Keratinocyte (primary cell): ENCODE measurements around the gene STK17A.

ENCODE experiments used
- CTCF ChIP-seq, 3 experiments: IDR thresholded peaks in 1 of 3; conservative IDR thresholded peaks in 1 of 3; optimal IDR thresholded peaks in 1 of 3; 2 replicates in 2 of 3; 3 replicates in 1 of 3; pipeline versions ENCODE3 to v1.5.1; 2011; ENCODE audit warnings: low read length in 3 of 3, mild to moderate bottlenecking in 3 of 3, moderate library complexity in 2 of 3, control low read depth in 1 of 3, inconsistent platforms in 1 of 3; ENCODE audit not compliant: insufficient read depth in 2 of 3; ENCODE audit errors: extremely low read depth in 1 of 3
- EZH2 ChIP-seq: IDR thresholded peaks from one replicate; pipeline ENCODE4 v1.6.1; 2012; ENCODE audit warnings: inconsistent platforms, mild to moderate bottlenecking, low read length, moderate library complexity

GRCh38 chr7:43664681-43665080 is 81.8 kb downstream of the STK17A start:
- TF ChIP-seq CTCF (optimal IDR thresholded peaks at IDR 0.05 in 1 of 3, IDR thresholded peaks at IDR 0.05 in 1 of 3, conservative IDR thresholded peaks at IDR 0.05 in 1 of 3; ENCODE audit: extremely low read depth in 1 of 3, insufficient read depth in 2 of 3, low read length in 3 of 3) (no peak), EZH2 (no peak)
